WTC11 (cell line): Measurements from ENCODE around the gene SMARCC2. TPM values are rescaled to one million over a fixed set of nuclear protein-coding genes. Genes with fewer than 3 reads are reported as not detected.
A peak's percentile ranks its signal among the peaks of the same experiment; 100 is the strongest.

Experiments used
- ESRRA ChIP-seq: sonication (generic); formaldehyde crosslinking; IDR thresholded peaks from 2 replicates; pipeline ENCODE4 v1.8.1; 2022; ENCODE audit warnings: mild to moderate bottlenecking, missing genetic modification reagents, borderline replicate concordance
- FOXK1 ChIP-seq: sonication (generic); formaldehyde crosslinking; IDR thresholded peaks from 2 replicates; pipeline ENCODE4 v1.8.0; 2022; ENCODE audit warnings: mild to moderate bottlenecking, moderate library complexity, missing genetic modification reagents
- GTF2I ChIP-seq: fragments of 250-450 bp; sonication (Bioruptor Pico); conservative IDR thresholded peaks from 2 replicates; pipeline ENCODE4 v1.4.0; 2021; ENCODE audit warnings: mild to moderate bottlenecking
- JAZF1 ChIP-seq: fragments of 250-450 bp; sonication (Bioruptor Pico); IDR thresholded peaks from 2 replicates; pipeline ENCODE4 v1.9.0; 2021; ENCODE audit warnings: moderate library complexity, mild to moderate bottlenecking, inconsistent platforms
- NR1H2 ChIP-seq: sonication (generic); formaldehyde crosslinking; IDR thresholded peaks from 2 replicates; pipeline ENCODE4 v1.9.0; 2021; ENCODE audit warnings: mild to moderate bottlenecking, moderate library complexity, missing genetic modification reagents
- NR2C2 ChIP-seq: sonication (generic); formaldehyde crosslinking; IDR thresholded peaks from 2 replicates; pipeline ENCODE4 v1.8.0; 2022; ENCODE audit warnings: mild to moderate bottlenecking, missing genetic modification reagents
- OVOL2 ChIP-seq: fragments of 250-450 bp; sonication (Bioruptor Pico); IDR thresholded peaks from 2 replicates; pipeline ENCODE4 v1.9.0; 2021; ENCODE audit warnings: mild to moderate bottlenecking, borderline replicate concordance
- RELA ChIP-seq: sonication (generic); formaldehyde crosslinking; IDR thresholded peaks from 2 replicates; pipeline ENCODE4 v1.8.1; 2022; ENCODE audit warnings: missing genetic modification reagents, mild to moderate bottlenecking, borderline replicate concordance
- RORB ChIP-seq: fragments of 250-450 bp; sonication (Bioruptor Pico); IDR thresholded peaks from 2 replicates; pipeline ENCODE4 v1.9.0; 2021; ENCODE audit warnings: mild to moderate bottlenecking
- SP1 ChIP-seq: sonication (generic); formaldehyde crosslinking; conservative IDR thresholded peaks from 2 replicates; pipeline ENCODE4 v1.8.1; 2022; ENCODE audit warnings: missing genetic modification reagents
- STAT6 ChIP-seq: sonication (generic); formaldehyde crosslinking; conservative IDR thresholded peaks from 2 replicates; pipeline ENCODE4 v1.8.1; 2023; ENCODE audit warnings: mild to moderate bottlenecking, low read depth, missing genetic modification reagents, moderate library complexity
- TEAD4 ChIP-seq: sonication (generic); formaldehyde crosslinking; IDR thresholded peaks from 2 replicates; pipeline ENCODE4 v1.8.0; 2022; ENCODE audit warnings: mild to moderate bottlenecking, missing genetic modification reagents
- TP53 ChIP-seq: sonication (generic); formaldehyde crosslinking; IDR thresholded peaks from 2 replicates; pipeline ENCODE4 v1.8.1; 2023; ENCODE audit warnings: mild to moderate bottlenecking, missing genetic modification reagents
- ZNF138 ChIP-seq: sonication (generic); formaldehyde crosslinking; conservative IDR thresholded peaks from 2 replicates; pipeline ENCODE4 v1.8.1; 2022; ENCODE audit warnings: mild to moderate bottlenecking, moderate library complexity, missing genetic modification reagents
- ZNF263 ChIP-seq: sonication (generic); formaldehyde crosslinking; IDR thresholded peaks from 2 replicates; pipeline ENCODE4 v1.8.1; 2022; ENCODE audit warnings: low read depth, mild to moderate bottlenecking, moderate library complexity, missing genetic modification reagents
- total RNA-seq: library from RNA; stranded (reverse); gene quantifications from 3 replicates; pipeline ENCODE4 v1.2.3, GENCODE V29; 2021
- TF ChIP-seq, protein P1 (sequence below): fragments of 250-450 bp; sonication (Bioruptor Pico); IDR thresholded peaks from 2 replicates; pipeline ENCODE4 v2.1.2; 2022; ENCODE audit warnings: mild to moderate bottlenecking, moderate library complexity
- TF ChIP-seq, protein P2 (sequence below): sonication (generic); formaldehyde crosslinking; IDR thresholded peaks from 2 replicates; pipeline ENCODE4 v1.8.1; 2022; ENCODE audit warnings: mild to moderate bottlenecking, missing genetic modification reagents, moderate library complexity, borderline replicate concordance
- TF ChIP-seq, protein P3 (sequence below): sonication (generic); formaldehyde crosslinking; IDR thresholded peaks from 2 replicates; pipeline ENCODE4 v1.8.1; 2022; ENCODE audit warnings: low read depth, mild to moderate bottlenecking, moderate library complexity, missing genetic modification reagents, borderline replicate concordance
- TF ChIP-seq, protein P4 (sequence below): sonication (generic); formaldehyde crosslinking; IDR thresholded peaks from 2 replicates; pipeline ENCODE4 v1.8.1; 2023; ENCODE audit warnings: mild to moderate bottlenecking, missing genetic modification reagents, moderate library complexity
- TF ChIP-seq, protein P5 (sequence below): sonication (generic); formaldehyde crosslinking; IDR thresholded peaks from 2 replicates; pipeline ENCODE4 v1.8.1; 2023; ENCODE audit warnings: mild to moderate bottlenecking, moderate library complexity, missing genetic modification reagents
- TF ChIP-seq, protein P6 (sequence below): sonication (generic); formaldehyde crosslinking; IDR thresholded peaks from 2 replicates; pipeline ENCODE4 v1.8.1; 2022; ENCODE audit warnings: missing genetic modification reagents, borderline replicate concordance
- TF ChIP-seq, protein P7 (sequence below): sonication (generic); formaldehyde crosslinking; IDR thresholded peaks from 2 replicates; pipeline ENCODE4 v1.8.0; 2022; ENCODE audit warnings: missing genetic modification reagents

SMARCC2 gene
- total RNA-seq, 1 experiment from 2014 or later: 76.8 TPM

DNA sequence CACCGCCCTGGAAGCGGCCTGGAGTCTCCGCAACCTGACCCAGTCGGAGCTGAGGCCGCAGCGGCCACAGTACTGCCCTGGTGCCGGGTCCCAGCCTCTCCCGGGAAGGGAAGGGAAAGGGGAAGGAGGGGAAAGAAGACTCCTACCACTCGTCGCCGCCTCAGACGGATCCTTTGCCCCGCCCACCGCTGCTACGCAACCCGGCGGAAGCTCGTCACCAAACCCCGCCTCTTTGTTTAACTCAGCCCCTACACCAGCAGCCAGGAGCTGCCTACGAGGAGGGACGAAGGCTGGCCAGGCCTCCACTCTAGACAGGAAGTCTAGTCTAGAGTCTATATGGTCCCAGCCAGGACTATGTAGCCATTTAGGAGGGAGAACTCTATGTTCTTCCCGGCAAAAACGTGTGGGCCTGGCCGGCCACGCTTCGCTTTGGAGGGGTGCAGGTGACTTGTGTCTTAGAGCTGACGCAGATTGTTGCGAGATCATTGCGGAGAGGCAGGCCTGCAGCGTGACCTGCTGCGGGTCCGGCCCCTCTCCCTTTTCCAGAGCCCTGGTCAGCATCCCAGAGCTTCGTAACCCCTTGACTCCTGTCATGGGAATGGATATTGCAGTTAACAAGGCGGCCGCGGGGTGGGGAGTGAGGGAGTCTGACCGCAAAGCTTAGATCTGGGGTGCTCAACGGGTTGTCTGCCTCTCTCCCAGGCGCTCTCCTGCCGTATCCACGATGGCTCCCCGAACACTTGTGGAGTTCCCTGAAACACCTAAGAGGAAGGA is 32.7 kb upstream of the SMARCC2 start, which contains the start of gene RNF41 (continued):
- TF ChIP-seq NR1H2: no peak
- no peak for TF ChIP-seq RORB (CRISPR knock-in tag)
- no peak for TF ChIP-seq OVOL2 (CRISPR knock-in tag)
- no peak for TF ChIP-seq ZNF138
- TF ChIP-seq, protein P1, sequence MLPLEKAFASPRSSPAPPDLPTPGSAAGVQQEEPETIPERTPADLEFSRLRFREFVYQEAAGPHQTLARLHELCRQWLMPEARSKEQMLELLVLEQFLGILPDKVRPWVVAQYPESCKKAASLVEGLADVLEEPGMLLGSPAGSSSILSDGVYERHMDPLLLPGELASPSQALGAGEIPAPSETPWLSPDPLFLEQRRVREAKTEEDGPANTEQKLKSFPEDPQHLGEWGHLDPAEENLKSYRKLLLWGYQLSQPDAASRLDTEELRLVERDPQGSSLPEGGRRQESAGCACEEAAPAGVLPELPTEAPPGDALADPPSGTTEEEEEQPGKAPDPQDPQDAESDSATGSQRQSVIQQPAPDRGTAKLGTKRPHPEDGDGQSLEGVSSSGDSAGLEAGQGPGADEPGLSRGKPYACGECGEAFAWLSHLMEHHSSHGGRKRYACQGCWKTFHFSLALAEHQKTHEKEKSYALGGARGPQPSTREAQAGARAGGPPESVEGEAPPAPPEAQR: no peak
- TF ChIP-seq GTF2I (CRISPR knock-in tag): no peak
- no peak for TF ChIP-seq RELA
- TF ChIP-seq NR2C2: no peak
- peak; percentile 67; the same call in 1 of the 2 replicates for TF ChIP-seq FOXK1 (CRISPR knock-in tag)
- TF ChIP-seq, protein P2, sequence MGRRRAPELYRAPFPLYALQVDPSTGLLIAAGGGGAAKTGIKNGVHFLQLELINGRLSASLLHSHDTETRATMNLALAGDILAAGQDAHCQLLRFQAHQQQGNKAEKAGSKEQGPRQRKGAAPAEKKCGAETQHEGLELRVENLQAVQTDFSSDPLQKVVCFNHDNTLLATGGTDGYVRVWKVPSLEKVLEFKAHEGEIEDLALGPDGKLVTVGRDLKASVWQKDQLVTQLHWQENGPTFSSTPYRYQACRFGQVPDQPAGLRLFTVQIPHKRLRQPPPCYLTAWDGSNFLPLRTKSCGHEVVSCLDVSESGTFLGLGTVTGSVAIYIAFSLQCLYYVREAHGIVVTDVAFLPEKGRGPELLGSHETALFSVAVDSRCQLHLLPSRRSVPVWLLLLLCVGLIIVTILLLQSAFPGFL: no peak
- TF ChIP-seq SP1: peak; percentile 91; the same call in 1 of the 2 replicates
- TF ChIP-seq, protein P3, sequence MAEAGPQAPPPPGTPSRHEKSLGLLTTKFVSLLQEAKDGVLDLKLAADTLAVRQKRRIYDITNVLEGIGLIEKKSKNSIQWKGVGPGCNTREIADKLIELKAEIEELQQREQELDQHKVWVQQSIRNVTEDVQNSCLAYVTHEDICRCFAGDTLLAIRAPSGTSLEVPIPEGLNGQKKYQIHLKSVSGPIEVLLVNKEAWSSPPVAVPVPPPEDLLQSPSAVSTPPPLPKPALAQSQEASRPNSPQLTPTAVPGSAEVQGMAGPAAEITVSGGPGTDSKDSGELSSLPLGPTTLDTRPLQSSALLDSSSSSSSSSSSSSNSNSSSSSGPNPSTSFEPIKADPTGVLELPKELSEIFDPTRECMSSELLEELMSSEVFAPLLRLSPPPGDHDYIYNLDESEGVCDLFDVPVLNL: no peak
- TF ChIP-seq, protein P4, sequence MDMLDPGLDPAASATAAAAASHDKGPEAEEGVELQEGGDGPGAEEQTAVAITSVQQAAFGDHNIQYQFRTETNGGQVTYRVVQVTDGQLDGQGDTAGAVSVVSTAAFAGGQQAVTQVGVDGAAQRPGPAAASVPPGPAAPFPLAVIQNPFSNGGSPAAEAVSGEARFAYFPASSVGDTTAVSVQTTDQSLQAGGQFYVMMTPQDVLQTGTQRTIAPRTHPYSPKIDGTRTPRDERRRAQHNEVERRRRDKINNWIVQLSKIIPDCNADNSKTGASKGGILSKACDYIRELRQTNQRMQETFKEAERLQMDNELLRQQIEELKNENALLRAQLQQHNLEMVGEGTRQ: 0 out of 2 replicates have a peak, but pooled peaks have one; percentile 11
- TF ChIP-seq, protein P5, sequence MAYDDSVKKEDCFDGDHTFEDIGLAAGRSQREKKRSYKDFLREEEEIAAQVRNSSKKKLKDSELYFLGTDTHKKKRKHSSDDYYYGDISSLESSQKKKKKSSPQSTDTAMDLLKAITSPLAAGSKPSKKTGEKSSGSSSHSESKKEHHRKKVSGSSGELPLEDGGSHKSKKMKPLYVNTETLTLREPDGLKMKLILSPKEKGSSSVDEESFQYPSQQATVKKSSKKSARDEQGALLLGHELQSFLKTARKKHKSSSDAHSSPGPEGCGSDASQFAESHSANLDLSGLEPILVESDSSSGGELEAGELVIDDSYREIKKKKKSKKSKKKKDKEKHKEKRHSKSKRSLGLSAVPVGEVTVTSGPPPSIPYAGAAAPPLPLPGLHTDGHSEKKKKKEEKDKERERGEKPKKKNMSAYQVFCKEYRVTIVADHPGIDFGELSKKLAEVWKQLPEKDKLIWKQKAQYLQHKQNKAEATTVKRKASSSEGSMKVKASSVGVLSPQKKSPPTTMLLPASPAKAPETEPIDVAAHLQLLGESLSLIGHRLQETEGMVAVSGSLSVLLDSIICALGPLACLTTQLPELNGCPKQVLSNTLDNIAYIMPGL (CRISPR knock-in tag): peak; percentile 44; the same call in 1 of the 2 replicates
- no peak for TF ChIP-seq JAZF1 (CRISPR knock-in tag)
- TF ChIP-seq TEAD4 (CRISPR knock-in tag): no peak
- TF ChIP-seq, protein P6, sequence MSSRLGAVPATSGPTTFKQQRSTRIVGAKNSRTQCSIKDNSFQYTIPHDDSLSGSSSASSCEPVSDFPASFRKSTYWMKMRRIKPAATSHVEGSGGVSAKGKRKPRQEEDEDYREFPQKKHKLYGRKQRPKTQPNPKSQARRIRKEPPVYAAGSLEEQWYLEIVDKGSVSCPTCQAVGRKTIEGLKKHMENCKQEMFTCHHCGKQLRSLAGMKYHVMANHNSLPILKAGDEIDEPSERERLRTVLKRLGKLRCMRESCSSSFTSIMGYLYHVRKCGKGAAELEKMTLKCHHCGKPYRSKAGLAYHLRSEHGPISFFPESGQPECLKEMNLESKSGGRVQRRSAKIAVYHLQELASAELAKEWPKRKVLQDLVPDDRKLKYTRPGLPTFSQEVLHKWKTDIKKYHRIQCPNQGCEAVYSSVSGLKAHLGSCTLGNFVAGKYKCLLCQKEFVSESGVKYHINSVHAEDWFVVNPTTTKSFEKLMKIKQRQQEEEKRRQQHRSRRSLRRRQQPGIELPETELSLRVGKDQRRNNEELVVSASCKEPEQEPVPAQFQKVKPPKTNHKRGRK (CRISPR knock-in tag): no peak
- TF ChIP-seq, protein P7, sequence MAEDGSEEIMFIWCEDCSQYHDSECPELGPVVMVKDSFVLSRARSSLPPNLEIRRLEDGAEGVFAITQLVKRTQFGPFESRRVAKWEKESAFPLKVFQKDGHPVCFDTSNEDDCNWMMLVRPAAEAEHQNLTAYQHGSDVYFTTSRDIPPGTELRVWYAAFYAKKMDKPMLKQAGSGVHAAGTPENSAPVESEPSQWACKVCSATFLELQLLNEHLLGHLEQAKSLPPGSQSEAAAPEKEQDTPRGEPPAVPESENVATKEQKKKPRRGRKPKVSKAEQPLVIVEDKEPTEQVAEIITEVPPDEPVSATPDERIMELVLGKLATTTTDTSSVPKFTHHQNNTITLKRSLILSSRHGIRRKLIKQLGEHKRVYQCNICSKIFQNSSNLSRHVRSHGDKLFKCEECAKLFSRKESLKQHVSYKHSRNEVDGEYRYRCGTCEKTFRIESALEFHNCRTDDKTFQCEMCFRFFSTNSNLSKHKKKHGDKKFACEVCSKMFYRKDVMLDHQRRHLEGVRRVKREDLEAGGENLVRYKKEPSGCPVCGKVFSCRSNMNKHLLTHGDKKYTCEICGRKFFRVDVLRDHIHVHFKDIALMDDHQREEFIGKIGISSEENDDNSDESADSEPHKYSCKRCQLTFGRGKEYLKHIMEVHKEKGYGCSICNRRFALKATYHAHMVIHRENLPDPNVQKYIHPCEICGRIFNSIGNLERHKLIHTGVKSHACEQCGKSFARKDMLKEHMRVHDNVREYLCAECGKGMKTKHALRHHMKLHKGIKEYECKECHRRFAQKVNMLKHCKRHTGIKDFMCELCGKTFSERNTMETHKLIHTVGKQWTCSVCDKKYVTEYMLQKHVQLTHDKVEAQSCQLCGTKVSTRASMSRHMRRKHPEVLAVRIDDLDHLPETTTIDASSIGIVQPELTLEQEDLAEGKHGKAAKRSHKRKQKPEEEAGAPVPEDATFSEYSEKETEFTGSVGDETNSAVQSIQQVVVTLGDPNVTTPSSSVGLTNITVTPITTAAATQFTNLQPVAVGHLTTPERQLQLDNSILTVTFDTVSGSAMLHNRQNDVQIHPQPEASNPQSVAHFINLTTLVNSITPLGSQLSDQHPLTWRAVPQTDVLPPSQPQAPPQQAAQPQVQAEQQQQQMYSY (CRISPR knock-in tag): no peak
- TF ChIP-seq ZNF263 (CRISPR knock-in tag): no peak
- TF ChIP-seq ESRRA (CRISPR knock-in tag): no peak
- TF ChIP-seq TP53 (CRISPR knock-in tag): no peak
- TF ChIP-seq STAT6 (CRISPR knock-in tag): no peak
